HCT116 (cell line): ENCODE data around the gene QRICH1. TPM values are rescaled to one million over a fixed set of nuclear protein-coding genes. Genes with fewer than 3 reads are reported as not detected.

ENCODE experiments used
- ATAC-seq: fragments of 200-7000 bp; cut with Tn5 transposase; 2 replicates; pipeline ENCODE4 v1.9.1; 2020; ENCODE audit warnings: mild to moderate bottlenecking, moderate library complexity
- BruUV-seq: library from RNA; stranded (reverse); fragments of 400-500 nt; replicated peaks from 2 replicates; lab custom pipeline; 2021; lab: Mats Ljungman, UMichigan
- CTCF ChIA-PET: fragments of 300-600 bp; sonication (Branson Sonifier 250); formaldehyde crosslinking; loops from one replicate; lab custom pipeline; 2021; ENCODE audit warnings: antibody characterized with exemption; lab: Charles Lee
- POLR2A ChIA-PET: fragments of 300-600, 350-600 bp; sonication (Branson Sonifier 250); formaldehyde crosslinking; loops from one replicate; lab custom pipeline; 2021; ENCODE audit warnings: antibody characterized with exemption; lab: Charles Lee
- RAD21 ChIA-PET, 2 experiments: fragments of 300-600 bp; sonication (Branson Sonifier 250); formaldehyde crosslinking; loops; one replicate each; lab custom pipeline; 2023; ENCODE audit warnings: low total read pairs in 2 of 2; ENCODE audit not compliant: uncharacterized antibody in 2 of 2, unreplicated experiment in 2 of 2, low non-redundant PET in 1 of 2; lab: Charles Lee
- DNase-seq: peaks from one replicate; pipeline ENCODE4 v3.0.0-alpha.2; 2010; ENCODE audit warnings: low read depth, low spot score
- H2AFZ ChIP-seq: fragments of 200-600 bp; shearing (Covaris generic), sonication (generic); 2 replicates; pipeline ENCODE4 v1.6.1; 2017; ENCODE audit warnings: low read depth, mixed run types, mixed read lengths, antibody characterized with exemption, low read length; ENCODE audit not compliant: poor library complexity, severe bottlenecking
- H3K27ac ChIP-seq: 2 replicates; pipeline ENCODE4 v1.5.1; 2012; ENCODE audit warnings: low read depth, low read length
- H3K27me3 ChIP-seq: fragments of 200-600 bp; sonication (generic); 2 replicates; pipeline ENCODE4 v1.6.1; 2016; ENCODE audit warnings: mixed run types, low read length, mixed read lengths; ENCODE audit not compliant: insufficient read depth
- H3K36me3 ChIP-seq, 2 experiments: fragments of 200-500 bp in 1 of 2; fragments of 200-600 bp in 1 of 2; sonication (Bioruptor generic) in 1 of 2; sonication (generic) in 1 of 2; 2 replicates each; pipeline versions ENCODE4 v1.5.1 to v1.6.1; 2014 to 2016; ENCODE audit warnings: low read length in 2 of 2, inconsistent platforms in 1 of 2, mixed read lengths in 1 of 2, mixed run types in 1 of 2; ENCODE audit not compliant: insufficient read depth in 2 of 2, control insufficient read depth in 1 of 2
- H3K4me1 ChIP-seq, 2 experiments: fragments of 200-600 bp in 1 of 2; sonication (generic) in 1 of 2; 2 replicates each; pipeline versions ENCODE4 v1.5.1 to v1.6.1; 2012 to 2017; ENCODE audit warnings: low read length in 2 of 2, inconsistent platforms in 1 of 2, mild to moderate bottlenecking in 1 of 2, mixed read lengths in 1 of 2, mixed run types in 1 of 2, moderate library complexity in 1 of 2; ENCODE audit not compliant: insufficient read depth in 2 of 2, control insufficient read depth in 1 of 2
- H3K4me2 ChIP-seq: fragments of 200-600 bp; sonication (generic); 2 replicates; pipeline ENCODE4 v1.6.1; 2017; ENCODE audit warnings: mixed run types, low read length, mixed read lengths
- H3K4me3 ChIP-seq, 2 experiments: fragments of 200-600 bp in 1 of 2; sonication (generic) in 1 of 2; replicated peaks in 1 of 2; 2 replicates each; pipeline ENCODE4 v1.5.1; 2011 to 2016; ENCODE audit warnings: low read length in 2 of 2, control low read depth in 1 of 2, low read depth in 1 of 2, mild to moderate bottlenecking in 1 of 2, mixed read lengths in 1 of 2, mixed run types in 1 of 2
- H3K79me2 ChIP-seq: fragments of 200-600 bp; sonication (generic); 2 replicates; pipeline ENCODE4 v1.6.1; 2017; ENCODE audit warnings: mild to moderate bottlenecking, mixed run types, low read length, moderate library complexity, mixed read lengths; ENCODE audit not compliant: insufficient read depth
- H3K9ac ChIP-seq: fragments of 200-600 bp; sonication (generic); 2 replicates; pipeline ENCODE4 v1.6.1; 2016; ENCODE audit warnings: low read length, mixed read lengths
- H3K9me2 ChIP-seq: fragments of 200-600 bp; sonication (generic), shearing (Covaris generic); 2 replicates; pipeline ENCODE4 v1.6.1; 2017; ENCODE audit warnings: mixed run types, mild to moderate bottlenecking, moderate library complexity; ENCODE audit not compliant: insufficient read depth
- H3K9me3 ChIP-seq, 2 experiments: fragments of 200-500 bp in 1 of 2; fragments of 200-600 bp in 1 of 2; sonication (Bioruptor generic) in 1 of 2; sonication (generic) in 1 of 2; 2 replicates each; pipeline ENCODE4 v1.6.1; 2014 to 2017; ENCODE audit warnings: low read length in 2 of 2, mixed read lengths in 2 of 2, inconsistent platforms in 1 of 2, low read depth in 1 of 2, mild to moderate bottlenecking in 1 of 2, mixed run types in 1 of 2, moderate library complexity in 1 of 2; ENCODE audit not compliant: control insufficient read depth in 1 of 2, insufficient read depth in 1 of 2
- H4K20me1 ChIP-seq: fragments of 200-600 bp; sonication (generic), shearing (Covaris generic); 2 replicates; pipeline ENCODE4 v1.6.1; 2017; ENCODE audit warnings: mixed run types, mild to moderate bottlenecking, moderate library complexity; ENCODE audit not compliant: insufficient read depth
- POLR2A ChIP-seq: IDR thresholded peaks from 2 replicates; pipeline ENCODE4 v1.7.0; 2011; ENCODE audit warnings: borderline replicate concordance; ENCODE audit not compliant: insufficient read depth, insufficient read length; ENCODE audit errors: extremely low read depth
- POLR2AphosphoS5 ChIP-seq: IDR thresholded peaks from 2 replicates; pipeline ENCODE4 v1.6.1; 2011; ENCODE audit warnings: mild to moderate bottlenecking, low read depth, low read length, moderate library complexity
- TCF7L2 ChIP-seq: IDR thresholded peaks from 2 replicates; pipeline ENCODE4 v1.7.0; 2011; ENCODE audit warnings: borderline replicate concordance, inconsistent platforms; ENCODE audit not compliant: insufficient read depth, insufficient read length; ENCODE audit errors: extremely low read depth
- ZNF274 ChIP-seq: fragments of 200-500 bp; sonication (Bioruptor generic); IDR thresholded peaks from 2 replicates; pipeline ENCODE4 v1.6.1; 2014; ENCODE audit warnings: mild to moderate bottlenecking, low read depth, low read length, inconsistent platforms
- intact Hi-C: fragments of 100-400 bp; cut with micrococcal nuclease; formaldehyde crosslinking; loops from 2 replicates; pipeline ENCODE4 v1.10.0; 2022
- total RNA-seq: library from RNA; stranded (reverse); gene quantifications from one replicate; pipeline ENCODE4 v1.2.1, GENCODE V29; 2021; ENCODE audit not compliant: unreplicated experiment

QRICH1 gene
- total RNA-seq, 1 experiment from 2014 or later: 105 TPM

DNA sequence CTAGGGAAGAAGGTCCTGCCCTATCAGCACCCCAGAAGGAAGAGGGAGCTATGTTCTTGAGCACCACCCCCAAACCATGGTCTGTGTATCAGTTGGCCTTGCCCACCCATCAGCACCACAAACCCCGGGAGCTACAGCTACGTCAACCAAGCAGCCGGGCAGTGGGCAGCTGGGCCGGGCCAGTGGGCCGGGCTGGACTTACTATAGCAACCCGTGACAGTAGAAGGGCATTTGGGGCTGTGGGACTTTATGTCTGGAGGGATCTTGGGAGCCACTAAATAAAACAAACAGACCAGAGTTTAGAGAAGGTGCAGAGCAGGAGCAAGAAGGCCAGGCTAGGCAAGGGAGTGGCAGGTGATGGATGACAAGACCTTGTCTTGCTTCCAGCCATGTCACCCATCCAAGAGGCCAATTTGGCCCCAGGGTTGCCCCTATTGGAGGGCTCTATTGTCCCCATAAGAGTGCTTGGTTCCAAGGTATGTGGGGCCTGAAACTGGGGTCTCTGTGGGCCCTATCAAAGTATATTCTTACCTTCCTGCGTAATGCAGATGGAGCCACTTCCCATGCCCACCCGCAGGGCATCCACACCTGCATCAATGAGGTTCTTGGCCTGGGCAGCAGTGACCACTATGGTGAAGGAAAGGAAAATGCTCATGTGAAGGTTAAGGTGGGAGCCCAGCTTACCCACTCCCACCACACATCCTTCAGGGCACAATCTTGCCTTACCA, 67.9 kb downstream of the QRICH1 start:
- Histone ChIP-seq H4K20me1 (peaks cover 4% of the 10 kb centered on the region; the same call in 1 of the 2 replicates), H3K27me3 (no peaks in the 10 kb centered on the region), H3K9ac (no peak overlapping the region), H2AFZ (no peak overlapping the region), H3K4me1 (peaks cover 9 to 53% of the 10 kb centered on the region in 2 experiments; a peak in 3 of 4 replicates), H3K4me2 (0 out of 2 replicates have a peak overlapping the region, but pooled peaks have one; percentile 1), H3K27ac (peak overlapping the region; percentile 22; the same call in 1 of the 2 replicates), H3K9me3 (no peaks in the 10 kb centered on the region), H3K36me3 (peaks cover 18 to 59% of the 10 kb centered on the region in 2 experiments; a peak in 3 of 4 replicates), H3K79me2 (peaks cover 78% of the 10 kb centered on the region), H3K9me2 (no peaks in the 10 kb centered on the region), H3K4me3 (no peak overlapping the region)
- no peak for DNase-seq
- RAD21 ChIA-PET: no interaction called here
- no TSS peak for BruUV-seq
- ATAC-seq: no peak
- TF ChIP-seq POLR2A: peak; percentile 22
- TF ChIP-seq ZNF274: no peak
- CTCF ChIA-PET: no interaction called here
- intact Hi-C loops: no loop called here
- POLR2A ChIA-PET: interaction anchor here (2.5 kb wide), 1 partner anchor 19 kb away, joined by 8 read pairs; the partner anchor contains the start of gene WDR6

DNA sequence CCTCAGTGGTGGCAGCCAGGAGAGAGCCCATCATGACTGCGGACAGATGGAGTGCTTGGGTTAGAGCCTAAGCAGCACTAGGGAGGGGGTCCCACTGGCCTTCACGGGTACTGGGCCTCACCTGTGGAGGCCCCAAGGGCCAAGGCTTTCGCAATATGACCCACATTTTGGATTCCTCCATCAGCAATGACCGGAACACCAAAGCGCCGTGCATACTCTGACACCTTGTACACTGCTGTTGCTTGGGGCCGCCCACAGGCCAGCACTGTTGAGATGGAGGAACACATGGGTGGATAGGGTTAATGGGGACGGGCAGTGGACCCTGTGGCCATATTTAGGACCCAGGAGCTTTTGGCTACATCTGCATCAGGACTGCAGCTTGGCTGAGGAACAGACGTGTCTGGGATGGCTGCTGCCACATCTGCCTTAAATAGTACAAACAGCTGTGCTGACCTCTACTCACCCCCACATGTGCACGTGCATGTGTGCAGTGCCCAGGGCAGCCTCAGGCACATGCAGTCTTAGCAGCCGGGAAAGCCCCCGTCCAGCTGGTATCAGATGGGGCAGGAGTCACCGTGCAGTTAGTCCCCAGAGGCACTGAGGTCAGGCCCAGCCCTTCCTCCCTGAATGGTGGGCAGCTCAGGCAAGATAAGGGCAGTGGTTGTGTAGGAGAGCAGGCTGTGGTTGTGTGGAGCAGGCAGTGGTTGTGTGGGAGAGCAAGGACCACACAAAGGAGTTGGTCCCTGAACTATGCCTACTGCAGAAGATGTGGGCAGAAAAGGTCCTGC, 68.7 kb downstream of the QRICH1 start:
- Histone ChIP-seq H3K9me3 (no peaks in the 10 kb centered on the region), H3K9me2 (no peaks in the 10 kb centered on the region), H3K27ac (peak overlapping the region; percentile 22), H2AFZ (no peak overlapping the region), H3K9ac (no peak overlapping the region; the same call in 1 of the 2 replicates), H3K79me2 (peaks cover 86% of the 10 kb centered on the region), H3K36me3 (peaks cover 18 to 54% of the 10 kb centered on the region in 2 experiments; a peak in 3 of 4 replicates), H3K4me2 (0 out of 2 replicates have a peak overlapping the region, but pooled peaks have one; percentile 1), H3K4me3 (no peak overlapping the region), H4K20me1 (peaks cover 4% of the 10 kb centered on the region; the same call in 1 of the 2 replicates), H3K27me3 (no peaks in the 10 kb centered on the region), H3K4me1 (peaks cover 9 to 54% of the 10 kb centered on the region in 2 experiments; a peak in 3 of 4 replicates)
- no TSS peak for BruUV-seq
- intact Hi-C loops: no loop called here
- TF ChIP-seq POLR2A: peak; percentile 3
- TF ChIP-seq TCF7L2: no peak
- no peak for TF ChIP-seq ZNF274
- peak; percentile 10; the same call in 1 of the 2 replicates for TF ChIP-seq POLR2AphosphoS5
- ChIA-PET POLR2A (interaction anchor here (0.5 to 2.5 kb wide), 2 partner anchors 18 to 108 kb away, joined by 4 to 8 read pairs; partner anchors contain the start of gene WDR6), CTCF (no interaction called here), RAD21 (no interaction called here)
- DNase-seq (no peak), ATAC-seq (no peak)
